PFSK-1 (cell line): ENCODE measurements around the gene MPP7.

Source experiments
- FOXP2 ChIP-seq: optimal IDR thresholded peaks from 2 replicates; pipeline ENCODE3; 2011; ENCODE audit warnings: borderline replicate concordance, control low read depth, inconsistent platforms; ENCODE audit not compliant: insufficient read depth; ENCODE audit errors: extremely low read length, extremely low read depth
- POLR2AphosphoS5 ChIP-seq: IDR thresholded peaks from 2 replicates; pipeline ENCODE4 v1.6.1; 2012; ENCODE audit warnings: low read depth, mild to moderate bottlenecking, control low read depth, low read length, moderate library complexity
- REST ChIP-seq, 2 experiments: IDR thresholded peaks; 2 replicates each; pipeline versions ENCODE4 v1.6.1 to v1.8.0; 2011 to 2012; ENCODE audit warnings: low read depth in 2 of 2, low read length in 2 of 2, control low read depth in 1 of 2, inconsistent platforms in 1 of 2, mild to moderate bottlenecking in 1 of 2, moderate library complexity in 1 of 2; ENCODE audit not compliant: insufficient read depth in 1 of 2
- SIN3A ChIP-seq: IDR thresholded peaks from 2 replicates; pipeline ENCODE4 v1.6.1; 2012; ENCODE audit warnings: mild to moderate bottlenecking, low read length, moderate library complexity, borderline replicate concordance; ENCODE audit not compliant: insufficient read depth
- TAF1 ChIP-seq: IDR thresholded peaks from 2 replicates; pipeline ENCODE4 v1.6.1; 2012; ENCODE audit warnings: low read length, control low read depth, borderline replicate concordance; ENCODE audit not compliant: insufficient read depth

Gene MPP7

GRCh38 chr10:28256776-28257175, 46.1 kb downstream of the MPP7 start:
- TF ChIP-seq POLR2AphosphoS5 (no peak), FOXP2 (no peak), SIN3A (no peak), TAF1 (no peak), REST (IDR thresholded peaks at IDR 0.05; ENCODE audit: insufficient read depth in 1 of 2, low read depth in 2 of 2, low read length in 2 of 2) (no peak)

GRCh38 chr10:28254290-28254985, 48.4 kb downstream of the MPP7 start:
- TF ChIP-seq REST (IDR thresholded peaks at IDR 0.05; ENCODE audit: insufficient read depth in 1 of 2, low read depth in 2 of 2, low read length in 2 of 2) (no peak), SIN3A (no peak), POLR2AphosphoS5 (no peak), FOXP2 (no peak), TAF1 (no peak)

GRCh38 chr10:28253169-28253785, 49.6 kb downstream of the MPP7 start:
- TF ChIP-seq TAF1 (no peak), FOXP2 (no peak), REST (IDR thresholded peaks at IDR 0.05; ENCODE audit: insufficient read depth in 1 of 2, low read depth in 2 of 2, low read length in 2 of 2) (no peak), SIN3A (no peak), POLR2AphosphoS5 (no peak)
